ENCODE data around the gene ITPK1.

ITPK1 gene

DNA sequence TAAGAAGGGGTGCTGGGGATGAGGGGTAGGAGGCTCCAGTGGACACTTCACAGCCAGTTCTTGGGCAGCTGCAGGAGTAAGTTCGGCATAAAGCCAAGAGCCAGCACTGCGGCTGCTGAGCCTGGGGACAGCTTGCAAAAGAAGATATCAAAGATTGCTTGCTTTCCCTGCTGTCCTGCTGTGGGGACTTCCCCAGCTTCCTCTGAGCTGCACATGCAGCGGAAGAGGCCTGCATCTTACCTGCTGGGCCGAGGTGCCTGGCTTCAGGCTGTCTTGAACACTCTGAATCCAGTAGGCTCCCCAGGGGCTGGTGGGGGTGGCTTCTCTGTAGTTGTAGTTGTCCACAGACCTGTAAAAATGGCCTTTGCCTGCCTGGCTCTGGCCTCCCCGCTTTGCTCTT, 191.5 kb downstream of the ITPK1 start:
- H3K27me3 ChIP-seq (ENCODE audit: insufficient read depth, low read length): peaks cover 82% of the 10 kb centered on the region
- H3K27ac ChIP-seq (ENCODE audit: low read depth, low read length): no peak overlapping the region
- no peak overlapping the region for H3K4me3 ChIP-seq (ENCODE audit: low read depth, low read length)

DNA sequence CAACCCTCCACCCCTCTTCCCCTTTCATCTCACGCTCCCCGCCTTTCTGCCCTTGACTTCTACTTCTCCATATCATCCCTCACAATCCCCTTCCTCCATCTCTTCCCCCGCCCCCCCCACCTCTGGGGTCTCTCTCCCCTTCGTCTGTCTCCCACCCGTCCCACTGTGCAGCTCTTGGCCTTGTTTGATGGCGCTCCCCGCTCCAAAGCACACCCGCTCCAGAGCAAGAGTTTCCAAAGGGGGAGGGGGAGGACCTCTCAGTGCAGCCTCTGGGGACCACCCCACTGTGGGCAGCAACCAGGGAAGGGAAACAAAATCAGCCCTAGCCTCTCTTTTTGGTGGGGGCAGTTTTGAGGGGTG, 192.0 kb downstream of the ITPK1 start:
- H3K4me1 ChIP-seq (ENCODE audit: control insufficient read depth, insufficient read depth, low read length, unreplicated experiment): no peaks in the 10 kb centered on the region
- H3K27me3 ChIP-seq (ENCODE audit: insufficient read depth, low read length): peaks cover 88% of the 10 kb centered on the region
- H3K79me2 ChIP-seq (ENCODE audit: control insufficient read depth, insufficient read depth, low read length, unreplicated experiment): no peaks in the 10 kb centered on the region
- no peaks in the 10 kb centered on the region for H3K36me3 ChIP-seq (ENCODE audit: insufficient read depth, low read length)
- H2AFZ ChIP-seq (ENCODE audit: low read length, unreplicated experiment): no peak overlapping the region
- no peak overlapping the region for H3K27ac ChIP-seq (ENCODE audit: low read depth, low read length)
- no peak overlapping the region for H3K4me3 ChIP-seq (ENCODE audit: low read depth, low read length)

More for the DNA sequence above, 191.5 kb downstream of the ITPK1 start:
- H2AFZ ChIP-seq (ENCODE audit: low read length, unreplicated experiment): no peak overlapping the region
- no peaks in the 10 kb centered on the region for H3K36me3 ChIP-seq (ENCODE audit: insufficient read depth, low read length)
- no peaks in the 10 kb centered on the region for H3K79me2 ChIP-seq (ENCODE audit: control insufficient read depth, insufficient read depth, low read length, unreplicated experiment)
- H3K4me1 ChIP-seq (ENCODE audit: control insufficient read depth, insufficient read depth, low read length, unreplicated experiment): no peaks in the 10 kb centered on the region

DNA sequence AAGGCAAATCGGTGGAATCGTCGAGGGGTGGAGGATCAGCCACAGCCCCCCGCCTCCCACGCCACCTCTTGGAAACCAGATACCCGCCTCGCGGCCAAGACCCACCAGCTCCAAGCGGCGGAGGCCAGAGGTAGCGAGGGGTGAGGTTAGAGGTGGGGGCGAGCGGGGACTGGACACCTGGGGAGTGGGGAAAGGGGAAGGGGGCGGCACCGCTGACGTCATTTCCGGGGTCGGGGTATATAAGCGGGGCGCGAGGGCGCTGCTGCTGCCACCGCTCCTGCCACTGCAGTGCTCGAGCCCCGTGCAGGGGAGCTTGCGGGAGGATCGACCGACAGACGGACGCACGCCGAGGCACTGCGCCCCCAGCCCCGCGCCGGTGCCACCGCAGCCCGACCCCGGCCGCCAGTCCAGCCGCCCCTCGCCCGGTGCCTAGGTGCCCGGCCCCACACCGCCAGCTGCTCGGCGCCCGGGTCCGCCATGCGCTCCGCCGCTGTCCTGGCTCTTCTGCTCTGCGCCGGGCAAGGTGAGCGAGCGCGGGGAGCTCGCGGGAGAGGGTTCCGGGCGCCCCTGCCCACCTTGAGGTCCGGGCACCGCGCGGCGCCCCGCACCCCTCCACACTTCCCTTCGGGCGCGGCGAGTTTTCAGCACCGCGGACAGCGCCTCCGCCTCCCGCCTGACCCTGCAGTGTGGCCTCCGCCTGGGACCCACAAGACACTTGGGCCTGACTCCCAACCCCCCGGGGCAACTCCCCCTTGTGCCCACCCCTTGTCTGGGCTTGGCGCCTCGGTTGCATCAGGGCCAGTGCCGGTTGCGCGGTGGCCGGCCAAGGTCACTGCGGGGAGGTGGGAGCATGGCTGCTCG, 192.6 kb downstream of the ITPK1 start, which contains the start of gene CHGA:
Gene CHGA, plus strand, starts transcription at position 268 of the 861 bp plus-strand sequence. Its CDS starts 210 bp downstream, at position 478.
- H3K27ac ChIP-seq (ENCODE audit: low read depth, low read length): no peak within 1 kb of the TSS
- H3K36me3 ChIP-seq (ENCODE audit: insufficient read depth, low read length): no peaks in the 10 kb centered on the region
- H3K4me3 ChIP-seq (ENCODE audit: low read depth, low read length): no peak within 1 kb of the TSS
- no peaks in the 10 kb centered on the region for H3K79me2 ChIP-seq (ENCODE audit: control insufficient read depth, insufficient read depth, low read length, unreplicated experiment)
- H3K4me1 ChIP-seq (ENCODE audit: control insufficient read depth, insufficient read depth, low read length, unreplicated experiment): no peaks in the 10 kb centered on the region
- H2AFZ ChIP-seq (ENCODE audit: low read length, unreplicated experiment): no peak within 1 kb of the TSS
- H3K27me3 ChIP-seq (ENCODE audit: insufficient read depth, low read length): peaks cover 94% of the 10 kb centered on the region

DNA sequence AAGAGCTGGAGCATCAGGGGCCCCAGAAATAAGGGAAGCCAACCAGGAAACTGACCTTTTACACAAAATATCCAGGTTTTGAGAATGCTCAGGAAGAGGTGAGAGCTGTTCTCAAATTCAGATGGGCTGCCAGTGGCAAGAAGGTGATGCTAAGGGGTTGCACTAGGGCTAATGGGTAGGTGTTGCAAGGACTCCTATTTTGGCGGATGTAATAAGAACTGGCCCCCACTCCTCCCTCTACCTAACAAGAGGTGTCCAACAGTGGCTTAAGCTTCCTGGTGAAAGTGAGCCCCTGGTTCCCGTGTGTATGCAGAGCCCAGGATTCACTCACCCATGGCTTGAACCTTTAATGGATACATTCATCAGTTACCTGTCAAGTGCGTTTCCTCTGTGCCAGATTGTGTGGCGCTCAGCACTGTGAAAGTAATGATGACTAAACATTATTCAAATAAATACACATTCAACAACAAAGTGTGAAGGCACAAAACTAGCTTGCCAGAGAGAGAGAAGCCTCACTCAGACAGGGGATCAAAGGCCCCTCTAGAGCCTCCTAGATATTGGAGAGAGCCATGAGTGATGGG, 193.5 kb downstream of the ITPK1 start:
- Histone ChIP-seq H3K27ac (ENCODE audit: low read depth, low read length) (no peak overlapping the region), H3K36me3 (ENCODE audit: insufficient read depth, low read length) (no peaks in the 10 kb centered on the region), H2AFZ (ENCODE audit: low read length, unreplicated experiment) (no peak overlapping the region), H3K4me3 (ENCODE audit: low read depth, low read length) (no peak overlapping the region), H3K79me2 (ENCODE audit: control insufficient read depth, insufficient read depth, low read length, unreplicated experiment) (no peaks in the 10 kb centered on the region), H3K27me3 (ENCODE audit: insufficient read depth, low read length) (peaks cover 92% of the 10 kb centered on the region), H3K4me1 (ENCODE audit: control insufficient read depth, insufficient read depth, low read length, unreplicated experiment) (no peaks in the 10 kb centered on the region)

DNA sequence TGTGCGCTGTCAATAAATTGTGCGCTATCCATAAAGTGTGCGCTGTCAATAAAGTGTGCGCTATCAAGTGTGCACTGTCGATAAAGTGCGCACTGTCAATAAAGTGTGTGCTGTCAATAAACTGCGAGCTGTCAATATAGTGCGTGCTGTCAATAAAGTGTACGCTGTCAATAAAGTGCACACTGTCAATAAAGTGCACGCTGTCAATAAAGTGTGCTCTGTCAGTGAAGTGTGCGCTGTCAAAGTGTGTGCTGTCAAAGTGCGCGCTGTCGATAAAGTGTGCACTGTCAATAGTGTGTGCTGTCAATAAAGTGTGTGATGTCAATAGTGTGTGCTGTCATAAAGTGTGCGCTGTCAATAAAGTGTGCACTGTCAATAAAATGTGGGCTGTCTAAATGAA, 195.7 kb downstream of the ITPK1 start:
- no peaks in the 10 kb centered on the region for H3K4me1 ChIP-seq (ENCODE audit: control insufficient read depth, insufficient read depth, low read length, unreplicated experiment)
- H2AFZ ChIP-seq (ENCODE audit: low read length, unreplicated experiment): no peak overlapping the region
- no peak overlapping the region for H3K27ac ChIP-seq (ENCODE audit: low read depth, low read length)
- no peak overlapping the region for H3K4me3 ChIP-seq (ENCODE audit: low read depth, low read length)
- no peaks in the 10 kb centered on the region for H3K36me3 ChIP-seq (ENCODE audit: insufficient read depth, low read length)
- H3K27me3 ChIP-seq (ENCODE audit: insufficient read depth, low read length): peaks cover 88% of the 10 kb centered on the region
- H3K79me2 ChIP-seq (ENCODE audit: control insufficient read depth, insufficient read depth, low read length, unreplicated experiment): no peaks in the 10 kb centered on the region

DNA sequence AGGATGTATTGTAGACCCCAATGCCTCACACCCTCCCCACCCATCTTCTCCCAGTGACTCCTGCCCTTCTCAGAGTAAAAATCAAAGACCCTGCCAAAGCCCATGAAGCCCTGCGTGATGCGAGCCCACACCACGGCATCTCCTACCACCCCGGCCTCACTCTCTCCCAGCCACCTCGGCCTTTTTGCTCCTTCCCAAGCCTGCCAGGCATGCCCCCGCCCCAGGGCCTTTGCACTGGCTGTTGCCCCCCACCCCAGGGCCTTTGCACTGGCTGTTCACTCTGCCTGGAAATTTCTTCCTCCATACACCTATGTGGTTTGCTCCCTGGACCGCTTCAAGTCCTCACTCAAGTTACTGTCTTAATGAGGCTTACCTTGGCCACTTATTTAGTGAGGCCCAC, 197.8 kb downstream of the ITPK1 start:
- Histone ChIP-seq H3K4me1 (ENCODE audit: control insufficient read depth, insufficient read depth, low read length, unreplicated experiment) (no peaks in the 10 kb centered on the region), H2AFZ (ENCODE audit: low read length, unreplicated experiment) (no peak overlapping the region), H3K27me3 (ENCODE audit: insufficient read depth, low read length) (peaks cover 76% of the 10 kb centered on the region), H3K27ac (ENCODE audit: low read depth, low read length) (no peak overlapping the region), H3K4me3 (ENCODE audit: low read depth, low read length) (no peak overlapping the region), H3K36me3 (ENCODE audit: insufficient read depth, low read length) (no peaks in the 10 kb centered on the region), H3K79me2 (ENCODE audit: control insufficient read depth, insufficient read depth, low read length, unreplicated experiment) (no peaks in the 10 kb centered on the region)

DNA sequence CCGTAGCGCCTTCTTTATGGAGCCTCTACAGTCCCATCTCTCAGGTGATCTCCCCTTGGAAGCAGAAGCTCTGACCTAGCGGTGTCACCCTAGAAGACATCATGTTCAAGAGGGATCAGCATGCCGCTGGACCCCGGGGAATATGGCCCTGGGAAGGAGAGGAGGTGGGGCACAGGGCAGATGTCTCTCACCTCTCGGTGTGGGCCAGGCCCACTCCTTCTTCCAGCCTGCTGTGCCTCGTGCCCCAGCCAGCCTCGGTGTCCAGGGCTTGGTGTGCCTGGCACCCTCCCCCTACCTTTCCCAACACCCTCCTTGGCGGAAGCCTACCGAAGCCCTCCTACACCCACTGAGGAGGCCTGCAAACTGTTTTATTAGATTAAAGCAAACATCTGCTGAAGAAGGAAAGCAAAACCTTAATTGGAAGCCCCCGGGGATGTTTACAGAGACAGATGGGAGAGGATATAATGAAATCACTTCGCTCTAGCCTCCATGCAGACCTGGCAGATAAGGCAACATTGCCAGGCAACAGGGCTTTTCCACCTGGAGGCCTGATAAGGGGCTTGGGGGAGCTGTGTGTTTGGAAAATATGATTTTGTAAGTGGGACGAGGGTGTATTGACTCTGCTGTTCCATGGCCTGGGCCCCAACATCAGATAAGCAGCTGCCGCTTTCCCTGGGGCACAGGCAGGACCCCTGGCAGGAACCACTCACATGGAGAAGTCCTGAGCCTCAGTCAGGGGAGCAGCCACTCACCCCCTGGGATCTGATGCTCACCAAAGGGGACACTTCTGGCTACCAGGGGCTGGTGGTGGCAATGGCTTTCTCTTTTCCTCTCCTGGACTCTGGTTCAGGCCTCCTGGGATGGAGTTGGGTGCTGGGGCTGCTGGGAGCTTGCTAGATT, 198.4 kb downstream of the ITPK1 start:
- H3K36me3 ChIP-seq (ENCODE audit: insufficient read depth, low read length): no peaks in the 10 kb centered on the region
- peaks cover 69% of the 10 kb centered on the region for H3K27me3 ChIP-seq (ENCODE audit: insufficient read depth, low read length)
- no peaks in the 10 kb centered on the region for H3K79me2 ChIP-seq (ENCODE audit: control insufficient read depth, insufficient read depth, low read length, unreplicated experiment)
- no peak overlapping the region for H3K27ac ChIP-seq (ENCODE audit: low read depth, low read length)
- no peak overlapping the region for H2AFZ ChIP-seq (ENCODE audit: low read length, unreplicated experiment)
- no peak overlapping the region for H3K4me3 ChIP-seq (ENCODE audit: low read depth, low read length)
- no peaks in the 10 kb centered on the region for H3K4me1 ChIP-seq (ENCODE audit: control insufficient read depth, insufficient read depth, low read length, unreplicated experiment)

DNA sequence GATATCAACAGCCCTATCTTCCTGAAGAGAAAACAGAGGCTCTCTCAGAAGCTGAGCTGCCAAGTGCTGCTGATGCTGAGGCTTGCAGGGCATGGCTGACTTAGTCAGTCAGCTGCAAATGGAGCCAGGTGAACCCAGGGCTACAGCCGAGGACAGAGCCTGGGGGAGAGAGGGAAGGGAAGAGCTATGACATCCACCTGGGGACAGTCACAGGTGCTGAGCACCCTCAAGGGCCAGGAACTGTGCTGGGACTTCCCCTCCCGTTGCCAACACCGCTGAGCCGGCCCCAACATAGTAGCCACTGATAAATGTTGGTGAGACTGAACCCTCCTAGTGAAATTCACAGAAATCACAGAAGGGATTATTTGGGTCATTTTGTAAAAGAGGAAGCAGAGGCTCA, 199.5 kb downstream of the ITPK1 start:
- Histone ChIP-seq H3K27me3 (ENCODE audit: insufficient read depth, low read length) (peaks cover 60% of the 10 kb centered on the region), H3K27ac (ENCODE audit: low read depth, low read length) (no peak overlapping the region), H3K79me2 (ENCODE audit: control insufficient read depth, insufficient read depth, low read length, unreplicated experiment) (no peaks in the 10 kb centered on the region), H3K36me3 (ENCODE audit: insufficient read depth, low read length) (no peaks in the 10 kb centered on the region), H3K4me3 (ENCODE audit: low read depth, low read length) (no peak overlapping the region), H3K4me1 (ENCODE audit: control insufficient read depth, insufficient read depth, low read length, unreplicated experiment) (no peaks in the 10 kb centered on the region), H2AFZ (ENCODE audit: low read length, unreplicated experiment) (no peak overlapping the region)

DNA sequence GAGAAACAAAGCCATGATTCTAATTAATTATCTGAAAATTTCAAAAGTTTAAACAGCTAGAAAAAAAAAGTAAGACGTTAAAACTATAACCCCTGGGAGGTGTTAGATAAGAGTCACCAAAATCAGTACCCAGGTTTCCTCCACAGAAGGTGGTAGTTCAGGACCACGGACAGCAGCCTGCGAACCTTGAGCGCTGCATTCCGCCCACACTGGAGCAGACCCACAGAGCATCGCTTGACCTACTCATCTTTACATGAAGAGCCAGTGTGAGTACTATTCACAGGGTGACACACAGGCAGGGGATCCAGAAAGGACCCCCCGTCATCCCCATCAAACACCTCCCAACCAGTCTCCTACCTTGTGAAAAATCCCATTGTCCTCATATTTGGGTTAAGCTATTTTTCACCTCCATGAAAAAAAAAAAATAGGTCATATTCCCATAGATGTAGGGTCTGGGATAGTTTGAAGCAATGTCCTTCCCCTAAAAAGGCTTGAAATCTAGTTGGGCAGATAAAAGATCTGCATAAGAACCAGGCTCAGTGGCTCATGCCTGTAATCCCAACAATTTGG, 201.6 kb downstream of the ITPK1 start:
- no peak overlapping the region for H3K4me3 ChIP-seq (ENCODE audit: low read depth, low read length)
- no peaks in the 10 kb centered on the region for H3K79me2 ChIP-seq (ENCODE audit: control insufficient read depth, insufficient read depth, low read length, unreplicated experiment)
- H2AFZ ChIP-seq (ENCODE audit: low read length, unreplicated experiment): no peak overlapping the region
- H3K27ac ChIP-seq (ENCODE audit: low read depth, low read length): no peak overlapping the region
- peaks cover 51% of the 10 kb centered on the region for H3K27me3 ChIP-seq (ENCODE audit: insufficient read depth, low read length)
- no peaks in the 10 kb centered on the region for H3K4me1 ChIP-seq (ENCODE audit: control insufficient read depth, insufficient read depth, low read length, unreplicated experiment)
- H3K36me3 ChIP-seq (ENCODE audit: insufficient read depth, low read length): no peaks in the 10 kb centered on the region

DNA sequence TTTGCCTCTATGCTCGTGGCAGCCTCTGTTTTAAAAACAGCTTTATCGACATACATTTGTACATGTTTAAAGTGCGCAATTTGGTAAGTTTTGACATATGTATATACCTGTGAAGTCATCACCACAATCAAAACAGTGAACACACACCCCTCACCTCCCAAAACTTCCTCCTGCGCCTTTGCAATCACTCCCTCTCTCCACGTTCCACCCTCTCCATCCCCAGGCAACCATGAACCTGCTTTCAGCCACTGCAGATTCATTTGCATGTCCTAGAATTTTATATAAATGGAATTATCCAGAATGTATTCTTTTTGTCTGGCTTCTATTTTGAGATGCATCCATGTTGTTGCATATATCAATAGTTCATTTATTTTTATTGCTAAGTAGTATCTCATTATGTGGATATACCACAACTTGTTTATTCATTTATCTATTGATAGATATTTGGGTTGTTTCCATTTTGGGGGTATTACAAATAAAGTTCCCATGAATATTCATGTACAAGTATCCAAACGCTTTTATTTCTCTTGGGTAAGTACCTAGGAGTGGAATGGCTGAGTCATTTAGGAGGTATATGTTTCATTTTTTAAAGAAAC, 208.3 kb downstream of the ITPK1 start:
- H3K27ac ChIP-seq (ENCODE audit: low read depth, low read length): no peak overlapping the region
- H3K27me3 ChIP-seq (ENCODE audit: insufficient read depth, low read length): peaks cover 58% of the 10 kb centered on the region
- no peaks in the 10 kb centered on the region for H3K36me3 ChIP-seq (ENCODE audit: insufficient read depth, low read length)
- H3K4me1 ChIP-seq (ENCODE audit: control insufficient read depth, insufficient read depth, low read length, unreplicated experiment): no peaks in the 10 kb centered on the region
- H2AFZ ChIP-seq (ENCODE audit: low read length, unreplicated experiment): no peak overlapping the region
- no peaks in the 10 kb centered on the region for H3K79me2 ChIP-seq (ENCODE audit: control insufficient read depth, insufficient read depth, low read length, unreplicated experiment)
- H3K4me3 ChIP-seq (ENCODE audit: low read depth, low read length): no peak overlapping the region

All from ACC112 (cell line).